ENCODE measurements around the gene GRIA2. TPM values are rescaled to one million over a fixed set of nuclear protein-coding genes. Genes with fewer than 3 reads are reported as not detected.

The GRIA2 gene
- total RNA-seq, 1 donor: not detected

DNA sequence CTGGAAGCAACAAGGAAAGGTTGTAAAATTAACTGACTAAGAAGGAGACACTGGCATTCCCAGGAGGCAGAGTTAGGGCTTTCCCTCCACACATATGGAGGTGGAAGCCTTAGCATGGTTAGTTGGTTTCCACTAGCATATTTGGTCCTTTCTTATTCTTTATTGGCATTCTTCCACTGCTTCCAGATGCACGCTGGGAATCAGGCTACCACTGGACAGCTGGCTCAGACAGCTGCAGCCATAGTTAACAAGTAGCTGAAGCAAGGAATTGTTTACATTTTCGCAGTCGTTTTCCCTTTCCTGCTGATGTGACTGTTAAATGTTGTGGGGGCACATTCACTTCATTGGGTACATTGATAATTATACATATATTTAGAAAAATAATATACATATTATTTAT, 169.2 kb downstream of the GRIA2 start:
- no peak overlapping the region for H3K4me3 ChIP-seq (ENCODE audit: low read depth, low read length)
- TF ChIP-seq, protein P1, sequence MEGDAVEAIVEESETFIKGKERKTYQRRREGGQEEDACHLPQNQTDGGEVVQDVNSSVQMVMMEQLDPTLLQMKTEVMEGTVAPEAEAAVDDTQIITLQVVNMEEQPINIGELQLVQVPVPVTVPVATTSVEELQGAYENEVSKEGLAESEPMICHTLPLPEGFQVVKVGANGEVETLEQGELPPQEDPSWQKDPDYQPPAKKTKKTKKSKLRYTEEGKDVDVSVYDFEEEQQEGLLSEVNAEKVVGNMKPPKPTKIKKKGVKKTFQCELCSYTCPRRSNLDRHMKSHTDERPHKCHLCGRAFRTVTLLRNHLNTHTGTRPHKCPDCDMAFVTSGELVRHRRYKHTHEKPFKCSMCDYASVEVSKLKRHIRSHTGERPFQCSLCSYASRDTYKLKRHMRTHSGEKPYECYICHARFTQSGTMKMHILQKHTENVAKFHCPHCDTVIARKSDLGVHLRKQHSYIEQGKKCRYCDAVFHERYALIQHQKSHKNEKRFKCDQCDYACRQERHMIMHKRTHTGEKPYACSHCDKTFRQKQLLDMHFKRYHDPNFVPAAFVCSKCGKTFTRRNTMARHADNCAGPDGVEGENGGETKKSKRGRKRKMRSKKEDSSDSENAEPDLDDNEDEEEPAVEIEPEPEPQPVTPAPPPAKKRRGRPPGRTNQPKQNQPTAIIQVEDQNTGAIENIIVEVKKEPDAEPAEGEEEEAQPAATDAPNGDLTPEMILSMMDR (IDR thresholded peaks at IDR 0.05; ENCODE audit: insufficient read depth, low read length): no peak
- no peak for DNase-seq (ENCODE audit: low read depth)

DNA sequence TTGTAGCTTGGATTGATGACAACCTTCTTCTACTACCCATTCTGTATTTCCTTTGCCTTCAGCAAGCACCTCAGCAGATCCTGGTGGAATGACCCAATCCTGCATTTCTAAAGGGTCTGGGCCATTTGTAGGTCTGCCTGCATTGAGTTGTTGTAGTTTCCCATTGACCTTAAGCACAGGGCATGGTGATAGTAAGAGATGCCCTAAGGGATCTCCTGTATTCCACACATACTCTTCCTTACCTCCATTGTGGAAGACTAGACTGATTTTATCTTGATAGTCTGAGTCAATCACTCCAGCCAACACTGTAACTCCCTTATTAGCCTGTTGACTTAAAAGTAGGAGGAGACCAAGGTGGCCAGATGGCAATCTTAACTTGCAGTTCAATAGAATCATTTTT, 184.5 kb downstream of the GRIA2 start:
- no peak for DNase-seq (ENCODE audit: low read depth)
- H3K4me3 ChIP-seq (ENCODE audit: low read depth, low read length): no peak overlapping the region
- TF ChIP-seq, protein P1 (IDR thresholded peaks at IDR 0.05; ENCODE audit: insufficient read depth, low read length): no peak

Small RNAs within 50 kb of the gene (small RNA-seq; reads per million reads assigned to genes)
- not detected for gene RNU6-582P

Other genes with a start within 250 kb of the GRIA2 start
- gene PDGFC, start 248.9 kb upstream of the GRIA2 start, total RNA-seq (ENCODE audit: low replicate concordance): 30.5 and 42.8 TPM in 2 replicates
- 3.0 and 7.8 TPM in 2 replicates for gene GLRB, start 144.6 kb upstream of the GRIA2 start, total RNA-seq (ENCODE audit: low replicate concordance)

Measured in fibroblast of the aortic adventitia (primary cell).